Medulla oblongata (tissue), 1 donor: ENCODE results near the gene EXT2.

Source experiments
- DNase-seq: peaks from one replicate; pipeline ENCODE4 v3.0.0-alpha.2; 2015; ENCODE audit errors: extremely low spot score

The EXT2 gene

GRCh38 chr11:44241851-44242250 lies 146.4 kb downstream of the EXT2 start:
- DNase-seq: peak; percentile 35

- no peak for DNase-seq
These were observed 147.6 kb downstream of the EXT2 start for GRCh38 chr11:44243086-44243485.

GRCh38 chr11:44243595-44244343 lies 148.3 kb downstream of the EXT2 start:
- no peak for DNase-seq

- DNase-seq: no peak
These were observed 149.3 kb downstream of the EXT2 start for GRCh38 chr11:44244639-44245310.

- no peak for DNase-seq
These were observed 151.2 kb downstream of the EXT2 start for GRCh38 chr11:44246726-44247125.

GRCh38 chr11:44247508-44247907 lies 152.0 kb downstream of the EXT2 start:
- no peak for DNase-seq

GRCh38 chr11:44248109-44248508 lies 152.6 kb downstream of the EXT2 start:
- no peak for DNase-seq

- DNase-seq: no peak
These were observed 154.9 kb downstream of the EXT2 start for GRCh38 chr11:44250421-44250820.

- no peak for DNase-seq
These were observed 157.6 kb downstream of the EXT2 start for GRCh38 chr11:44252999-44253602.

- DNase-seq: no peak
These were observed 160.1 kb downstream of the EXT2 start for GRCh38 chr11:44255406-44256071.

- DNase-seq: no peak
These were observed 161.3 kb downstream of the EXT2 start for GRCh38 chr11:44256673-44257291.

- no peak for DNase-seq
These were observed 162.1 kb downstream of the EXT2 start for GRCh38 chr11:44257338-44258189.

GRCh38 chr11:44258190-44258489 lies 162.7 kb downstream of the EXT2 start:
- no peak for DNase-seq

- DNase-seq: no peak
These were observed 163.5 kb downstream of the EXT2 start for GRCh38 chr11:44258839-44259420.

- DNase-seq: no peak
These were observed 164.6 kb downstream of the EXT2 start for GRCh38 chr11:44260081-44260480.

- no peak for DNase-seq
These were observed 166.5 kb downstream of the EXT2 start for GRCh38 chr11:44261800-44262591.

- no peak for DNase-seq
These were observed 168.4 kb downstream of the EXT2 start for GRCh38 chr11:44263738-44264437.

- DNase-seq: no peak
These were observed 168.9 kb downstream of the EXT2 start for GRCh38 chr11:44264438-44264749.

GRCh38 chr11:44264761-44265160 lies 169.3 kb downstream of the EXT2 start:
- DNase-seq: no peak
